CD14-positive monocyte (primary cell): Measurements from ENCODE around the gene ACSL5. TPM values are rescaled to one million over a fixed set of nuclear protein-coding genes. Genes with fewer than 3 reads are reported as not detected.

Source experiments
- DNase-seq, 3 donors: peaks; one replicate each; pipeline ENCODE4 v3.0.0-alpha.2; 2011 to 2022
- H2AFZ ChIP-seq: 2 replicates; pipeline ENCODE4 v1.6.0; 2012; ENCODE audit warnings: mild to moderate bottlenecking, low read depth, low read length, inconsistent platforms; ENCODE audit not compliant: insufficient read depth, poor library complexity, severe bottlenecking
- H3K27ac ChIP-seq, 2 donors: 1 replicate in 1 of 2; 2 replicates in 1 of 2; pipeline ENCODE4 v1.5.1; 2012 to 2013; ENCODE audit warnings: low read length in 2 of 2, control low read depth in 1 of 2, inconsistent platforms in 1 of 2, low read depth in 1 of 2, mild to moderate bottlenecking in 1 of 2
- H3K27me3 ChIP-seq, 2 donors: one replicate each; pipeline versions ENCODE4 v1.6.0 to v1.6.1; 2011 to 2013; ENCODE audit warnings: low read length in 2 of 2; ENCODE audit not compliant: control insufficient read depth in 2 of 2, insufficient read depth in 2 of 2
- H3K36me3 ChIP-seq, 2 donors: replicated peaks in 1 of 2; 1 replicate in 1 of 2; 2 replicates in 1 of 2; pipeline versions ENCODE4 v1.5.1 to v1.6.1; 2012 to 2013; ENCODE audit warnings: low read length in 2 of 2, control low read depth in 1 of 2, inconsistent platforms in 1 of 2, mild to moderate bottlenecking in 1 of 2; ENCODE audit not compliant: insufficient read depth in 2 of 2, control insufficient read depth in 1 of 2
- H3K4me1 ChIP-seq, 2 donors: 1 replicate in 1 of 2; 2 replicates in 1 of 2; pipeline versions ENCODE4 v1.5.1 to v1.6.1; 2012 to 2013; ENCODE audit warnings: low read length in 2 of 2, control low read depth in 1 of 2, inconsistent platforms in 1 of 2, mild to moderate bottlenecking in 1 of 2, moderate library complexity in 1 of 2; ENCODE audit not compliant: insufficient read depth in 2 of 2, control insufficient read depth in 1 of 2
- H3K4me2 ChIP-seq: replicated peaks from 2 replicates; pipeline ENCODE3; 2012; ENCODE audit warnings: low read length, moderate library complexity, mild to moderate bottlenecking; ENCODE audit not compliant: poor library complexity, severe bottlenecking; ENCODE audit errors: extremely low read depth
- H3K4me3 ChIP-seq, 3 experiments: fragments of 200-600 bp in 1 of 3; sonication (generic) in 1 of 3; replicated peaks in 1 of 3; 1 replicate in 2 of 3; 2 replicates in 1 of 3; pipeline ENCODE4 v1.5.1; 2011 to 2013; ENCODE audit warnings: low read length in 3 of 3, mild to moderate bottlenecking in 3 of 3, control low read depth in 2 of 3, low read depth in 2 of 3, inconsistent platforms in 1 of 3, moderate library complexity in 1 of 3
- H3K79me2 ChIP-seq: 2 replicates; pipeline ENCODE4 v1.6.0; 2012; ENCODE audit warnings: mild to moderate bottlenecking, control low read depth, inconsistent platforms, low read length, moderate library complexity; ENCODE audit not compliant: insufficient read depth
- H3K9ac ChIP-seq: 2 replicates; pipeline ENCODE4 v1.6.0; 2017; ENCODE audit warnings: low read length, mild to moderate bottlenecking; ENCODE audit not compliant: insufficient read depth, poor library complexity, severe bottlenecking
- H3K9me3 ChIP-seq, 2 donors: replicated peaks in 1 of 2; 1 replicate in 1 of 2; 2 replicates in 1 of 2; pipeline versions ENCODE4 v1.5.1 to v1.6.1; 2012 to 2013; ENCODE audit warnings: low read length in 2 of 2, control low read depth in 1 of 2; ENCODE audit not compliant: control insufficient read depth in 1 of 2, insufficient read depth in 1 of 2
- H4K20me1 ChIP-seq: 2 replicates; pipeline ENCODE4 v1.6.0; 2012; ENCODE audit warnings: mild to moderate bottlenecking, low read length, control low read depth, moderate library complexity; ENCODE audit not compliant: insufficient read depth
- H3K27ac Mint-ChIP-seq, 7 donors: one replicate each; pipeline ENCODE4 v1.8.0; 2020; ENCODE audit warnings: mild to moderate bottlenecking in 7 of 7, mixed read lengths in 7 of 7, moderate library complexity in 6 of 7, inconsistent platforms in 2 of 7
- H3K27me3 Mint-ChIP-seq, 3 donors: one replicate each; pipeline ENCODE4 v1.8.0; 2021 to 2022; ENCODE audit warnings: low read depth in 3 of 3, mild to moderate bottlenecking in 3 of 3, mixed read lengths in 3 of 3, moderate library complexity in 3 of 3, inconsistent platforms in 1 of 3
- H3K36me3 Mint-ChIP-seq, 2 donors: one replicate each; pipeline ENCODE4 v1.8.0; 2020; ENCODE audit warnings: mixed read lengths in 2 of 2, inconsistent platforms in 1 of 2, mild to moderate bottlenecking in 1 of 2
- H3K4me1 Mint-ChIP-seq: one replicate; pipeline ENCODE4 v1.8.0; 2020; ENCODE audit warnings: mild to moderate bottlenecking, mixed read lengths
- H3K4me3 Mint-ChIP-seq, 2 donors: one replicate each; pipeline ENCODE4 v1.8.0; 2020; ENCODE audit warnings: mild to moderate bottlenecking in 2 of 2, mixed read lengths in 2 of 2, moderate library complexity in 1 of 2
- H3K9me3 Mint-ChIP-seq, 7 donors: one replicate each; pipeline ENCODE4 v1.8.0; 2020 to 2022; ENCODE audit warnings: mixed read lengths in 7 of 7, mild to moderate bottlenecking in 6 of 7, moderate library complexity in 6 of 7, inconsistent platforms in 2 of 7
- CTCF ChIP-seq: fragments of 200-600 bp; IDR thresholded peaks from one replicate; pipeline ENCODE4 v1.8.0; 2022; ENCODE audit warnings: antibody characterized with exemption, mild to moderate bottlenecking
- WGBS: methylation state at CpG from one replicate; pipeline ENCODE4 v1.1.5; 2013; ENCODE audit warnings: missing lambda C conversion rate; ENCODE audit not compliant: insufficient coverage; 5-methylcytosine and 5-hydroxymethylcytosine counted together
- intact Hi-C, 2 donors: fragments of 100-400 bp; cut with micrococcal nuclease; formaldehyde crosslinking; loops; one replicate each; pipeline versions ENCODE4 v1.15.0 to v1.15.1; 2023
- polyA plus RNA-seq, 3 donors: library from polyadenylated mRNA; depleted of rRNA in 1 of 3; unstranded in 2 of 3; stranded (reverse) in 1 of 3; fragments of 300-500 nt in 2 of 3; fragments of >200 nt in 1 of 3; fragmentation: Illumina TruSeq in 2 of 3; gene quantifications; 1 replicate in 2 of 3; 2 replicates in 1 of 3; pipeline ENCODE4 v1.2.3, GENCODE V29; 2012 to 2021

ACSL5 gene
- polyA plus RNA-seq, 3 donors, result 27.5 to 44.4 (median 37.5) TPM

- intact Hi-C loops, result no loop called here
- Mint-ChIP-seq H3K36me3 (no peaks in the 10 kb centered on the region), H3K4me3 (no peak overlapping the region)
These were observed 41.9 kb upstream of the ACSL5 start for GRCh38 chr10:112332022-112332421.

GRCh38 chr10:112332509-112333228 is 41.2 kb upstream of the ACSL5 start:
- no peaks in the 10 kb centered on the region for H3K36me3 Mint-ChIP-seq

More at GRCh38 chr10:112332022-112332421, 41.9 kb upstream of the ACSL5 start:
- Histone ChIP-seq H3K79me2 (no peaks in the 10 kb centered on the region), H3K9me3 (no peaks in the 10 kb centered on the region), H3K4me2 (no peak overlapping the region), H3K36me3 (no peaks in the 10 kb centered on the region), H4K20me1 (no peaks in the 10 kb centered on the region), H3K27ac (no peak overlapping the region), H3K9ac (no peak overlapping the region), H3K4me3 (no peak overlapping the region), H2AFZ (no peak overlapping the region), H3K4me1 (peaks cover 12 to 16% of the 10 kb centered on the region in 2 donors), H3K27me3 (no peaks in the 10 kb centered on the region)
- Mint-ChIP-seq H3K4me1 (peaks cover 13% of the 10 kb centered on the region), H3K27ac (no peak overlapping the region), H3K9me3 (no peaks in the 10 kb centered on the region), H3K27me3 (peaks cover 4 to 17% (median 5%) of the 10 kb centered on the region in 3 donors)
- 100% methylated on average over 3 of the region's 3 CpGs for WGBS
- no peak for TF ChIP-seq CTCF
- no peak for DNase-seq

More at GRCh38 chr10:112332509-112333228, 41.2 kb upstream of the ACSL5 start:
- H3K4me3 Mint-ChIP-seq, result no peak overlapping the region
- WGBS, result 94% methylated on average over 3 of the region's 5 CpGs
- DNase-seq, result no peak
- no peak overlapping the region for H3K4me3 ChIP-seq
- H4K20me1 ChIP-seq, result no peaks in the 10 kb centered on the region
- no peaks in the 10 kb centered on the region for H3K79me2 ChIP-seq
- no peaks in the 10 kb centered on the region for H3K27me3 ChIP-seq
- intact Hi-C loops, result no loop called here
- H3K36me3 ChIP-seq, result no peaks in the 10 kb centered on the region
- H3K27ac Mint-ChIP-seq, result peak overlapping the region in 1 of 7 donors; percentile 22
- H3K27me3 Mint-ChIP-seq, result peaks cover 5 to 17% (median 5%) of the 10 kb centered on the region in 3 donors
- H3K4me2 ChIP-seq, result no peak overlapping the region
- H3K27ac ChIP-seq, result no peak overlapping the region
- H3K9me3 Mint-ChIP-seq, result no peaks in the 10 kb centered on the region
- H3K4me1 Mint-ChIP-seq, result peaks cover 13% of the 10 kb centered on the region
- no peak overlapping the region for H2AFZ ChIP-seq
- TF ChIP-seq CTCF, result no peak
- H3K9me3 ChIP-seq, result no peaks in the 10 kb centered on the region
- peaks cover 12 to 16% of the 10 kb centered on the region in 2 donors for H3K4me1 ChIP-seq
- no peak overlapping the region for H3K9ac ChIP-seq
